ENCODE data around the gene LGI1. TPM values are rescaled to one million over a fixed set of nuclear protein-coding genes. Genes with fewer than 3 reads are reported as not detected.
A peak's percentile ranks its signal among the peaks of the same experiment; 100 is the strongest.

Gene LGI1
- total RNA-seq, 1 experiment from 2014 or later: 1.2 TPM

- Histone ChIP-seq H3T11ph (ENCODE audit: low read length) (no peak overlapping the region), H2BK20ac (ENCODE audit: low read depth, low read length, poor library complexity, severe bottlenecking) (no peak overlapping the region), H4K8ac (replicated peaks; ENCODE audit: insufficient read length, low read depth, low read length) (no peak overlapping the region), H4K5ac (ENCODE audit: insufficient read length, low read depth, low read length) (no peak overlapping the region), H3K14ac (ENCODE audit: insufficient read depth, low read length) (no peak overlapping the region), H3K9ac (ENCODE audit: extremely low read depth, insufficient read length, low read length) (no peak overlapping the region), H2BK5ac (ENCODE audit: insufficient read length, low read length) (no peak overlapping the region), H3K23me2 (ENCODE audit: insufficient read length, low read depth, low read length, poor library complexity, severe bottlenecking) (no peaks in the 10 kb centered on the region), H3K56ac (ENCODE audit: insufficient read length, low read depth, low read length) (no peak overlapping the region), H3K18ac (ENCODE audit: insufficient read length, low read depth, low read length) (no peak overlapping the region), H3K4me2 (ENCODE audit: insufficient read depth, insufficient read length, low read length) (no peak overlapping the region), H2BK120ac (ENCODE audit: low read depth, low read length, poor library complexity, severe bottlenecking) (no peak overlapping the region), H3K79me2 (ENCODE audit: insufficient read depth, low read length) (no peaks in the 10 kb centered on the region), H3K4ac (ENCODE audit: low read depth, low read length) (no peak overlapping the region), H4K20me1 (ENCODE audit: control insufficient read depth, insufficient read depth, insufficient read length) (no peaks in the 10 kb centered on the region), H2BK12ac (ENCODE audit: insufficient read length, low read depth, low read length) (no peak overlapping the region), H3K23ac (ENCODE audit: insufficient read length, low read depth, low read length) (no peak overlapping the region), H2AFZ (ENCODE audit: low read length) (no peak overlapping the region), H2BK15ac (ENCODE audit: low read depth, low read length) (no peak overlapping the region), H3K79me1 (ENCODE audit: insufficient read depth, low read depth, low read length, poor library complexity, severe bottlenecking) (no peaks in the 10 kb centered on the region), H4K91ac (ENCODE audit: insufficient read length, low read depth, low read length) (no peak overlapping the region), H2AK5ac (ENCODE audit: insufficient read length, low read length) (no peak overlapping the region), H3K4me1 (ENCODE audit: insufficient read depth, low read length) (peaks cover 3% of the 10 kb centered on the region; the same call in 1 of the 2 replicates), H3K27me3 (ENCODE audit: insufficient read depth, low read length) (no peaks in the 10 kb centered on the region; the same call in 1 of the 2 replicates), H3K27ac (ENCODE audit: insufficient read length, low read depth, low read length) (no peak overlapping the region), H3K9me3 (ENCODE audit: control insufficient read depth, low read depth, low read length) (no peaks in the 10 kb centered on the region)
- peaks cover 14% of the 10 kb centered on the region for H3K27me3 Mint-ChIP-seq (ENCODE audit: low read depth)
- no peaks in the 10 kb centered on the region for H3K36me3 Mint-ChIP-seq (ENCODE audit: insufficient read depth in 1 of 3, low read depth in 3 of 3)
- peaks cover 33 to 40% of the 10 kb centered on the region in 2 experiments for H3K4me1 Mint-ChIP-seq
- no peak overlapping the region for H3K4me3 Mint-ChIP-seq
- WGBS (ENCODE audit: extremely low coverage, insufficient read length, low lambda C conversion rate): no CpG with 5 or more reads among the region's 2 CpGs
- TF ChIP-seq CTCF (conservative IDR thresholded peaks at IDR 0.05): no peak
- H3K27ac Mint-ChIP-seq: peak overlapping the region in 1 of 3 experiments; percentile 74; a peak in 2 of 7 replicates
- DNase-seq: no peak
- H3K9me3 Mint-ChIP-seq: no peaks in the 10 kb centered on the region
These were observed 9.2 kb downstream of the LGI1 start for GRCh38 chr10:93766918-93767317.
